Upper lobe of left lung (tissue), 6 donors: ENCODE measurements around the gene MAPK13. TPM values are rescaled to one million over a fixed set of nuclear protein-coding genes. Genes with fewer than 3 reads are reported as not detected.
A peak's percentile ranks its signal among the peaks of the same experiment; 100 is the strongest.

Source experiments
- ATAC-seq, 2 donors: fragments of 200-7000 bp; cut with Tn5 transposase; one replicate each; pipeline ENCODE4 v1.9.1; 2022; ENCODE audit warnings: mild to moderate bottlenecking in 2 of 2, moderate library complexity in 2 of 2; ENCODE audit not compliant: low FRiP score in 2 of 2
- DNase-seq, 2 donors: peaks; one replicate each; pipeline ENCODE4 v3.0.0-alpha.2; 2019 to 2020
- H3K27ac ChIP-seq, 4 donors: fragments of 200-600 bp; sonication (generic); one replicate each; pipeline ENCODE4 v1.5.1; 2016 to 2019
- H3K27me3 ChIP-seq, 4 donors: fragments of 200-600 bp; sonication (generic); one replicate each; pipeline ENCODE4 v1.5.1; 2017 to 2019
- H3K36me3 ChIP-seq, 4 donors: fragments of 200-600 bp; sonication (generic); one replicate each; pipeline ENCODE4 v1.5.1; 2016 to 2019
- H3K4me1 ChIP-seq, 4 donors: fragments of 200-600 bp; sonication (generic); one replicate each; pipeline ENCODE4 v1.5.1; 2018 to 2019
- H3K4me3 ChIP-seq, 4 donors: fragments of 200-600 bp; sonication (generic); one replicate each; pipeline ENCODE4 v1.5.1; 2017 to 2019; ENCODE audit warnings: mild to moderate bottlenecking in 2 of 4, moderate library complexity in 1 of 4
- H3K9me3 ChIP-seq, 4 donors: fragments of 200-600 bp; sonication (generic); one replicate each; pipeline ENCODE4 v1.5.1; 2018 to 2019
- CTCF ChIP-seq, 6 experiments: fragments of 450-650 bp in 4 of 6; fragments of 200-600 bp in 2 of 6; sonication (generic) in 2 of 6; IDR thresholded peaks; one replicate each; pipeline ENCODE4 v1.5.1; 2016 to 2019; ENCODE audit warnings: antibody characterized with exemption in 6 of 6
- EP300 ChIP-seq, 4 donors: sonication (generic); formaldehyde crosslinking; IDR thresholded peaks; one replicate each; pipeline ENCODE4 v1.5.1; 2017; ENCODE audit warnings: antibody characterized with exemption in 4 of 4, control low read depth in 2 of 4
- POLR2A ChIP-seq, 4 donors: fragments of 450-650 bp; IDR thresholded peaks; one replicate each; pipeline ENCODE4 v1.5.1; 2016 to 2017; ENCODE audit warnings: antibody characterized with exemption in 4 of 4, mild to moderate bottlenecking in 2 of 4
- POLR2AphosphoS5 ChIP-seq, 2 donors: sonication (generic); formaldehyde crosslinking; IDR thresholded peaks; one replicate each; pipeline ENCODE4 v1.5.1; 2017; ENCODE audit warnings: antibody characterized with exemption in 2 of 2
- WGBS, 2 donors: methylation state at CpG; one replicate each; pipeline ENCODE4 v1.1.5; 2017 to 2018; 5-methylcytosine and 5-hydroxymethylcytosine counted together
- total RNA-seq, 6 donors: library from RNA; depleted of rRNA in 4 of 6; stranded (reverse); fragments of >200 nt in 4 of 6; gene quantifications; one replicate each; pipeline versions ENCODE4 v1.1.0 to v1.2.1, GENCODE V29; 2016 to 2021
- donor health status: DM: no; HTN: no; CAD: no; lungs with moderate emphysema.
- donor health status: DM: no; HTN: yes; CAD: no; lungs with severe emphysema.

Gene MAPK13
- total RNA-seq, 6 donors from 2014 or later = 56.7 to 90.1 (median 80.1) TPM

GRCh38 chr6:36154286-36154685 lies 24.0 kb downstream of the MAPK13 start:
- Histone ChIP-seq H3K27ac (no peak overlapping the region), H3K4me1 (peaks cover 10 to 26% (median 12%) of the 10 kb centered on the region in 4 donors), H3K36me3 (no peaks in the 10 kb centered on the region), H3K4me3 (no peak overlapping the region), H3K27me3 (no peaks in the 10 kb centered on the region), H3K9me3 (no peaks in the 10 kb centered on the region)
- 70 to 81% methylated on average over 2 of the region's 2 CpGs for WGBS, 2 donors
- TF ChIP-seq CTCF (IDR thresholded peaks at IDR 0.05) = no peak
- TF ChIP-seq EP300 (IDR thresholded peaks at IDR 0.05) = peak in 1 of 4 donors; percentile 17
- no peak for TF ChIP-seq POLR2AphosphoS5 (IDR thresholded peaks at IDR 0.05)
- DNase-seq (peak in 1 of 2 donors; percentile 46), ATAC-seq (no peak)

- TF ChIP-seq POLR2AphosphoS5 (IDR thresholded peaks at IDR 0.05) = no peak
- no peak for TF ChIP-seq POLR2A (IDR thresholded peaks at IDR 0.05)
- no peak for TF ChIP-seq EP300 (IDR thresholded peaks at IDR 0.05)
- TF ChIP-seq CTCF (IDR thresholded peaks at IDR 0.05) = no peak
- Histone ChIP-seq H3K36me3 (no peaks in the 10 kb centered on the region), H3K27me3 (no peaks in the 10 kb centered on the region), H3K9me3 (no peaks in the 10 kb centered on the region), H3K4me3 (no peak overlapping the region), H3K27ac (no peak overlapping the region), H3K4me1 (peaks cover 0 to 12% (median under 1%) of the 10 kb centered on the region in 4 donors)
- 92 to 94% methylated on average over 2 of the region's 2 CpGs for WGBS, 2 donors
- ATAC-seq = no peak
- no peak for DNase-seq
Observed at GRCh38 chr6:36155662-36156061, 25.3 kb downstream of the MAPK13 start.

GRCh38 chr6:36160147-36160760 lies 29.9 kb downstream of the MAPK13 start:
- no peak for ATAC-seq
- WGBS, 2 donors = 89 to 91% methylated on average over 4 of the region's 4 CpGs

GRCh38 chr6:36169023-36170007 lies 39.0 kb downstream of the MAPK13 start:
- no peaks in the 10 kb centered on the region for H3K9me3 ChIP-seq
- no peaks in the 10 kb centered on the region for H3K4me1 ChIP-seq

More at GRCh38 chr6:36160147-36160760, 29.9 kb downstream of the MAPK13 start:
- no peak for TF ChIP-seq POLR2A (IDR thresholded peaks at IDR 0.05)
- TF ChIP-seq POLR2AphosphoS5 (IDR thresholded peaks at IDR 0.05) = no peak
- no peak for TF ChIP-seq EP300 (IDR thresholded peaks at IDR 0.05)
- TF ChIP-seq CTCF (IDR thresholded peaks at IDR 0.05) = no peak
- Histone ChIP-seq H3K9me3 (no peaks in the 10 kb centered on the region), H3K36me3 (no peaks in the 10 kb centered on the region), H3K4me1 (no peaks in the 10 kb centered on the region), H3K27ac (no peak overlapping the region), H3K4me3 (no peak overlapping the region), H3K27me3 (no peaks in the 10 kb centered on the region)
- no peak for DNase-seq

More at GRCh38 chr6:36169023-36170007, 39.0 kb downstream of the MAPK13 start:
- Histone ChIP-seq H3K4me3 (no peak overlapping the region), H3K27ac (no peak overlapping the region), H3K27me3 (no peaks in the 10 kb centered on the region), H3K36me3 (no peaks in the 10 kb centered on the region)
- no peak for TF ChIP-seq POLR2A (IDR thresholded peaks at IDR 0.05)
- TF ChIP-seq EP300 (IDR thresholded peaks at IDR 0.05) = no peak
- no peak for TF ChIP-seq POLR2AphosphoS5 (IDR thresholded peaks at IDR 0.05)
- TF ChIP-seq CTCF (IDR thresholded peaks at IDR 0.05) = no peak
- no peak for ATAC-seq
- WGBS, 2 donors = 95 to 98% methylated on average over 2 of the region's 2 CpGs
- no peak for DNase-seq
